ENCODE measurements around the gene ARL15. TPM values are rescaled to one million over a fixed set of nuclear protein-coding genes. Genes with fewer than 3 reads are reported as not detected.

Gene ARL15
- total and polyA plus RNA-seq, 9 of the 15 experiments (the other 6 are each of a cell fraction or from before 2014, with no cell fraction given) = 18.5 to 80.4 (median 57.0) TPM

GRCh38 chr5:54090495-54091120, 219.8 kb downstream of the ARL15 start (continued):
- TF ChIP-seq POLR2B (IDR thresholded peaks at IDR 0.05; ENCODE audit: low read depth, partially characterized antibody) (no peak), SRSF9 (IDR thresholded peaks at IDR 0.05; ENCODE audit: borderline replicate concordance, low read depth, low read length) (no peak), MCM3 (IDR thresholded peaks at IDR 0.05) (no peak), ZNF316 (IDR thresholded peaks at IDR 0.05) (peak; percentile 98), ILK (tag; IDR thresholded peaks at IDR 0.05; ENCODE audit: borderline replicate concordance, low read depth) (no peak), DPF2 (IDR thresholded peaks at IDR 0.05) (peak; percentile 90), ATF1 (CRISPR knock-in tag; IDR thresholded peaks at IDR 0.05) (no peak), ATF1 (tag; IDR thresholded peaks at IDR 0.05) (no peak), TRIM24 (IDR thresholded peaks at IDR 0.05) (0 out of 4 replicates have a peak, but pooled peaks of 1 of the 2 experiments have one; percentile 17), BACH1 (tag; IDR thresholded peaks at IDR 0.05) (peak; percentile 86), CBFB (CRISPR knock-in tag; IDR thresholded peaks at IDR 0.05) (no peak), MED1 (CRISPR knock-in tag; IDR thresholded peaks at IDR 0.05; ENCODE audit: borderline replicate concordance) (no peak), TBL1XR1 (IDR thresholded peaks at IDR 0.05; ENCODE audit: low read length in 2 of 2) (no peak), THRAP3 (IDR thresholded peaks at IDR 0.05; ENCODE audit: borderline replicate concordance) (0 out of 2 replicates have a peak, but pooled peaks have one; percentile 60), TEAD4 (IDR thresholded peaks at IDR 0.05; ENCODE audit: low read length) (peak; percentile 54), TEAD4 (CRISPR knock-in tag; IDR thresholded peaks at IDR 0.05; ENCODE audit: borderline replicate concordance) (no peak), RAD51 (IDR thresholded peaks at IDR 0.05; ENCODE audit: borderline replicate concordance, low read depth) (0 out of 2 replicates have a peak, but pooled peaks have one; percentile 34), RFX1 (IDR thresholded peaks at IDR 0.05) (no peak), PTRF (tag; IDR thresholded peaks at IDR 0.05) (no peak), ZNF512 (tag; IDR thresholded peaks at IDR 0.05) (peak; percentile 59), PCBP2 (IDR thresholded peaks at IDR 0.05; ENCODE audit: low read depth, low read length, poor library complexity, severe bottlenecking) (no peak), ZNF175 (CRISPR knock-in tag; IDR thresholded peaks at IDR 0.05; ENCODE audit: low read depth) (no peak), RAD21 (CRISPR knock-in tag; conservative IDR thresholded peaks at IDR 0.05 in 1 of 2, IDR thresholded peaks at IDR 0.05 in 1 of 2) (peak; percentile 32 to 42; a peak in 2 of 4 replicates)
- TF ChIP-seq, protein P1, sequence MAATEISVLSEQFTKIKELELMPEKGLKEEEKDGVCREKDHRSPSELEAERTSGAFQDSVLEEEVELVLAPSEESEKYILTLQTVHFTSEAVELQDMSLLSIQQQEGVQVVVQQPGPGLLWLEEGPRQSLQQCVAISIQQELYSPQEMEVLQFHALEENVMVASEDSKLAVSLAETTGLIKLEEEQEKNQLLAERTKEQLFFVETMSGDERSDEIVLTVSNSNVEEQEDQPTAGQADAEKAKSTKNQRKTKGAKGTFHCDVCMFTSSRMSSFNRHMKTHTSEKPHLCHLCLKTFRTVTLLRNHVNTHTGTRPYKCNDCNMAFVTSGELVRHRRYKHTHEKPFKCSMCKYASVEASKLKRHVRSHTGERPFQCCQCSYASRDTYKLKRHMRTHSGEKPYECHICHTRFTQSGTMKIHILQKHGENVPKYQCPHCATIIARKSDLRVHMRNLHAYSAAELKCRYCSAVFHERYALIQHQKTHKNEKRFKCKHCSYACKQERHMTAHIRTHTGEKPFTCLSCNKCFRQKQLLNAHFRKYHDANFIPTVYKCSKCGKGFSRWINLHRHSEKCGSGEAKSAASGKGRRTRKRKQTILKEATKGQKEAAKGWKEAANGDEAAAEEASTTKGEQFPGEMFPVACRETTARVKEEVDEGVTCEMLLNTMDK (IDR thresholded peaks at IDR 0.05; ENCODE audit: borderline replicate concordance, insufficient read depth, low read depth, low read length, poor library complexity, severe bottlenecking) = peak; percentile 71
- TF ChIP-seq, protein P2, sequence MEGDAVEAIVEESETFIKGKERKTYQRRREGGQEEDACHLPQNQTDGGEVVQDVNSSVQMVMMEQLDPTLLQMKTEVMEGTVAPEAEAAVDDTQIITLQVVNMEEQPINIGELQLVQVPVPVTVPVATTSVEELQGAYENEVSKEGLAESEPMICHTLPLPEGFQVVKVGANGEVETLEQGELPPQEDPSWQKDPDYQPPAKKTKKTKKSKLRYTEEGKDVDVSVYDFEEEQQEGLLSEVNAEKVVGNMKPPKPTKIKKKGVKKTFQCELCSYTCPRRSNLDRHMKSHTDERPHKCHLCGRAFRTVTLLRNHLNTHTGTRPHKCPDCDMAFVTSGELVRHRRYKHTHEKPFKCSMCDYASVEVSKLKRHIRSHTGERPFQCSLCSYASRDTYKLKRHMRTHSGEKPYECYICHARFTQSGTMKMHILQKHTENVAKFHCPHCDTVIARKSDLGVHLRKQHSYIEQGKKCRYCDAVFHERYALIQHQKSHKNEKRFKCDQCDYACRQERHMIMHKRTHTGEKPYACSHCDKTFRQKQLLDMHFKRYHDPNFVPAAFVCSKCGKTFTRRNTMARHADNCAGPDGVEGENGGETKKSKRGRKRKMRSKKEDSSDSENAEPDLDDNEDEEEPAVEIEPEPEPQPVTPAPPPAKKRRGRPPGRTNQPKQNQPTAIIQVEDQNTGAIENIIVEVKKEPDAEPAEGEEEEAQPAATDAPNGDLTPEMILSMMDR (IDR thresholded peaks at IDR 0.05 in 2 of 3, conservative IDR thresholded peaks at IDR 0.05 in 1 of 3; ENCODE audit: insufficient read depth in 2 of 3, low read depth in 1 of 3, low read length in 3 of 3) = peak in 2 of 3 experiments; percentile 45 to 52; a peak in 3 of 6 replicates

All from K562 (cell line).